ENCODE data around the gene CCDC93. TPM values are rescaled to one million over a fixed set of nuclear protein-coding genes. Genes with fewer than 3 reads are reported as not detected.
A peak's percentile ranks its signal among the peaks of the same experiment; 100 is the strongest.

CCDC93 gene
- total RNA-seq, 6 donors from 2014 or later: 19.6 to 141 (median 38.8) TPM

DNA sequence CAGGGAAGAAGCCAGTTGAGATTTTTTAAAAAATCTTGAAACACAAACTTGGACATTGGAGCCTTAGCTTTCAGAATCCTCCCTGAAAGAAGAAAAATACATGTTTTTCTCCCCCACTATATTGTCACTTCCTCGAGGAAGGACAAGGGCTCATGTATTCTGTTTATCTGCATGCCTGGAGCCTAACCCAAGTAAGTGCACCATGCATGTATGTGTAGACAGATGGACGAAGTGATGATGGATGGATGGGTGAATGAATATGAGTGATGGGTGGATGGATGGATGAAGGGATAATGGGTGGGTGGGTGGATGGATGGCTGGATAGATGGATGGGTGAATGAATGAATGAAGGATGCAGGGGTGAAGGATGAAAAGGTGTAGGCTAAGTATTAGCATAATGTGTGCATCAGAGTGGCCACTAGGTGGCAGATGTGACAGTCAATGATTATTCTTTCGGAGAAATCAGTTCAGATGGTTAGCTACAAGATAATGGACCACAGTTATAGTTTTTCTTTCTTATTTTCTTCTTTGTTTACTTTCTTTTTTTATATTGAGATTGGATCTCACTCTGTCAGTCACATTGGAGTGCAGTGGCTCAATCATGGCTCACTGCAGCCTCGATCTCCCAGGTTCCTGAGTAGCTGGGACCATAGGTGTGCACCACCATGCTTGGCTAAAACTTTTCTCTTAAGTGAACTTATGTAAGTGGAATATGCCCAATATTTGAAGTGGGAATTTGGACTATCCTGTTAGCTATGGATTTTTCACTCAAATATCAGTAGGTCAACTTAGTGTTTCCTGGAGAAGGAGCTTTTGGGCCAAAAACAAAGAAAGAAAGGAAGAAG, 18.5 kb upstream of the CCDC93 start:
- Histone ChIP-seq H3K36me3 (no peaks in the 10 kb centered on the region), H3K4me3 (no peak overlapping the region), H3K4me1 (no peaks in the 10 kb centered on the region), H3K27ac (no peak overlapping the region), H3K9me3 (peaks cover 0 to 9% (median 2%) of the 10 kb centered on the region in 4 donors), H3K27me3 (no peaks in the 10 kb centered on the region)
- ATAC-seq (ENCODE audit: low FRiP score in 2 of 2) (peak; percentile 53 to 81), DNase-seq (peak in 1 of 2 donors; percentile 33)
- 32 to 35% methylated on average over 4 of the region's 4 CpGs for WGBS, 2 donors
- TF ChIP-seq POLR2A (IDR thresholded peaks at IDR 0.05): no peak
- TF ChIP-seq EP300 (IDR thresholded peaks at IDR 0.05): no peak
- TF ChIP-seq POLR2AphosphoS5 (IDR thresholded peaks at IDR 0.05): no peak
- TF ChIP-seq, protein P1, sequence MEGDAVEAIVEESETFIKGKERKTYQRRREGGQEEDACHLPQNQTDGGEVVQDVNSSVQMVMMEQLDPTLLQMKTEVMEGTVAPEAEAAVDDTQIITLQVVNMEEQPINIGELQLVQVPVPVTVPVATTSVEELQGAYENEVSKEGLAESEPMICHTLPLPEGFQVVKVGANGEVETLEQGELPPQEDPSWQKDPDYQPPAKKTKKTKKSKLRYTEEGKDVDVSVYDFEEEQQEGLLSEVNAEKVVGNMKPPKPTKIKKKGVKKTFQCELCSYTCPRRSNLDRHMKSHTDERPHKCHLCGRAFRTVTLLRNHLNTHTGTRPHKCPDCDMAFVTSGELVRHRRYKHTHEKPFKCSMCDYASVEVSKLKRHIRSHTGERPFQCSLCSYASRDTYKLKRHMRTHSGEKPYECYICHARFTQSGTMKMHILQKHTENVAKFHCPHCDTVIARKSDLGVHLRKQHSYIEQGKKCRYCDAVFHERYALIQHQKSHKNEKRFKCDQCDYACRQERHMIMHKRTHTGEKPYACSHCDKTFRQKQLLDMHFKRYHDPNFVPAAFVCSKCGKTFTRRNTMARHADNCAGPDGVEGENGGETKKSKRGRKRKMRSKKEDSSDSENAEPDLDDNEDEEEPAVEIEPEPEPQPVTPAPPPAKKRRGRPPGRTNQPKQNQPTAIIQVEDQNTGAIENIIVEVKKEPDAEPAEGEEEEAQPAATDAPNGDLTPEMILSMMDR (IDR thresholded peaks at IDR 0.05): peak; percentile 36 to 75 (median 60)

DNA sequence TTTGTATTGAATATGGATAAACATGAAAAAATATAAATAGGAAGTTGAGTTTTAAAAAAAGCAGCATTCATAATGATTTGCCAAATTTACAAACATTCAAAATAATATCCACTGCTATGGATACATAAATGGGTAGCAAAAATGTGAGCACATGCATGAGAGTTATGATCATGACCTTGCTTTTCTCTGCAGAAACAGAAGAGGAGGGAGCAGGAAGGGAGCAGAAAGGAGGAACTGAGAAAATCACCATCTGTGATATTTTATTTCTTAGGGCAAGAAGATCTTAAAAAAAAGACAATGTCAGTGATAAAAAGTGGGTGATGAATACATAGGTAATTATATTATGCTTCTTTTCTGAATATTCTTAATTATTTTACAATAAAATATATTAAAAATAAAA, 17.7 kb upstream of the CCDC93 start:
- Histone ChIP-seq H3K27ac (no peak overlapping the region), H3K27me3 (no peaks in the 10 kb centered on the region), H3K36me3 (no peaks in the 10 kb centered on the region), H3K4me3 (no peak overlapping the region), H3K9me3 (peaks cover 0 to 9% (median 2%) of the 10 kb centered on the region in 4 donors), H3K4me1 (no peaks in the 10 kb centered on the region)
- TF ChIP-seq POLR2A (IDR thresholded peaks at IDR 0.05) (no peak), EP300 (IDR thresholded peaks at IDR 0.05) (no peak), POLR2AphosphoS5 (IDR thresholded peaks at IDR 0.05) (no peak)
- TF ChIP-seq, protein P1 (IDR thresholded peaks at IDR 0.05): no peak
- DNase-seq (no peak), ATAC-seq (ENCODE audit: low FRiP score in 2 of 2) (no peak)

DNA sequence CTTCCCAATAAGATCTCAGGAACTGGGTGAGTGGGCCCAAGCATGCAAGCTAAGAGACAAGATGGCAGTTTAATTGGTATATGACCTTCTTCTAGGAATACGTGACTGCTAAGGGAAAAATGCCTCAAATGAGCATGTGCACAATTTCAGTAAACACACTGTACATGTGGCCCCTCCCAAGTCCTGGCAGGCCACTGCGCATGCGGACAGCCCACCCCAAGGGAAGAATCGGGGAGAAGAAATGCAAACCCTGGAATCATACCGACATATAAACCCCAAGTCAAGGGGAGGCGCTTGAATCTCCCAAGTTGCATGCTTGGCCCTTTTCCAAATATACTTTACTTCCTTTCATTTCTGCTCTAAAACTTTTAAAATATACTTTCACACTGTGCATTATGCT, 15.2 kb upstream of the CCDC93 start:
- no peak overlapping the region for H3K27ac ChIP-seq
- ATAC-seq (ENCODE audit: low FRiP score in 2 of 2) (no peak), DNase-seq (no peak)
- H3K4me1 ChIP-seq: no peaks in the 10 kb centered on the region
- H3K27me3 ChIP-seq: no peaks in the 10 kb centered on the region
- 88 to 95% methylated on average over 6 of the region's 6 CpGs for WGBS, 2 donors
- no peaks in the 10 kb centered on the region for H3K9me3 ChIP-seq
- no peak overlapping the region for H3K4me3 ChIP-seq
- H3K36me3 ChIP-seq: no peaks in the 10 kb centered on the region
- TF ChIP-seq EP300 (IDR thresholded peaks at IDR 0.05): no peak
- TF ChIP-seq, protein P1 (IDR thresholded peaks at IDR 0.05): no peak
- no peak for TF ChIP-seq POLR2AphosphoS5 (IDR thresholded peaks at IDR 0.05)
- no peak for TF ChIP-seq POLR2A (IDR thresholded peaks at IDR 0.05)

DNA sequence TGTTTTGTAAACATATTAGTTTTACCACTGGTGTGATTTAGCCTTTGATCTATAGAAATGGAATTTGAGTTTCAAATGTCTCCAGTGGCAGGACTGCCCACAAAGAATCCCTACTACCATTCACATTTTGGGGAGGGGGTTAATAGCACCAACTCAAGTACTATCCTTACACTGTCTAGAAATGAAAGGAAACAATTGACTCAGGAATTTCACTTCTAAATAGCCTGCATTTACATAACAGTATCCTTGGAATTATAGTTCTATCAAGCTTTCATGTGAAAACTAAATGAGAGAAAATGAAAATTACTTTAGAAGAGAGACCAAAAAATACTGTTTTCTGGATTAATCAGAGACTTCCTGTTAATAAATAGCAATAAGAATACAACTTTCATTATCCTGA, 7.5 kb upstream of the CCDC93 start:
- no peak for TF ChIP-seq POLR2A (IDR thresholded peaks at IDR 0.05)
- TF ChIP-seq, protein P1 (IDR thresholded peaks at IDR 0.05): no peak
- TF ChIP-seq POLR2AphosphoS5 (IDR thresholded peaks at IDR 0.05): no peak
- TF ChIP-seq EP300 (IDR thresholded peaks at IDR 0.05): no peak
- ATAC-seq (ENCODE audit: low FRiP score in 2 of 2) (no peak), DNase-seq (no peak)
- Histone ChIP-seq H3K4me3 (no peak overlapping the region), H3K4me1 (no peaks in the 10 kb centered on the region), H3K27me3 (no peaks in the 10 kb centered on the region), H3K36me3 (no peaks in the 10 kb centered on the region), H3K27ac (no peak overlapping the region), H3K9me3 (no peaks in the 10 kb centered on the region)

DNA sequence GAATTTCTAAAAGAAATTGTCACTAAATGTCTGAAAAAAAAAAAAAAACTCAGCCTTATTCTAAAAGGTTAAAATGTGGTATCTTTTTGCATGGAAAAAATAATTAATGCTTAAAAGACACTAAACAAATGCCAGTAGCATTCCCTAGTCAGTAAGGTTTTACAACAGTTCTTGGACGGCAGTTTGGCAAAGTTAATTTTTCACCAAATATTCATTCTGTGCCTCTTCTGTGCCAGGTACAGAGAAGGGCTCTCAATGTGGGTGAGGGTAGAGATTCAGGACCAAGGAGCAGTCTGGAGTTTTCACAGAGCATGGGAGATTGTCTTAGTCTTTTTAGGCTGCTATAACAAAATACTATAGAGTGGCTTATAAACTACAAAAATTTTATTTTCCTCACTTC, 6.0 kb upstream of the CCDC93 start:
- no peak overlapping the region for H3K4me3 ChIP-seq
- DNase-seq (no peak), ATAC-seq (ENCODE audit: low FRiP score in 2 of 2) (no peak)
- H3K27me3 ChIP-seq: no peaks in the 10 kb centered on the region
- H3K36me3 ChIP-seq: no peaks in the 10 kb centered on the region
- no peak overlapping the region for H3K27ac ChIP-seq
- no peaks in the 10 kb centered on the region for H3K9me3 ChIP-seq
- TF ChIP-seq POLR2AphosphoS5 (IDR thresholded peaks at IDR 0.05) (no peak), EP300 (IDR thresholded peaks at IDR 0.05) (no peak), POLR2A (IDR thresholded peaks at IDR 0.05) (no peak)
- TF ChIP-seq, protein P1 (IDR thresholded peaks at IDR 0.05): no peak
- H3K4me1 ChIP-seq: peaks cover 0 to 3% (median 1%) of the 10 kb centered on the region in 4 donors
- WGBS, 2 donors: 71 to 76% methylated on average over 1 of the region's 1 CpG
